ENCODE data around the gene FGF13. TPM values are rescaled to one million over a fixed set of nuclear protein-coding genes. Genes with fewer than 3 reads are reported as not detected.
A peak's percentile ranks its signal among the peaks of the same experiment; 100 is the strongest.

Gene FGF13
- total RNA-seq: 1 to 10 TPM in 2 of 4 donors, under 1 TPM in 2; 0.30 to 5.1 (median 0.90) TPM

DNA sequence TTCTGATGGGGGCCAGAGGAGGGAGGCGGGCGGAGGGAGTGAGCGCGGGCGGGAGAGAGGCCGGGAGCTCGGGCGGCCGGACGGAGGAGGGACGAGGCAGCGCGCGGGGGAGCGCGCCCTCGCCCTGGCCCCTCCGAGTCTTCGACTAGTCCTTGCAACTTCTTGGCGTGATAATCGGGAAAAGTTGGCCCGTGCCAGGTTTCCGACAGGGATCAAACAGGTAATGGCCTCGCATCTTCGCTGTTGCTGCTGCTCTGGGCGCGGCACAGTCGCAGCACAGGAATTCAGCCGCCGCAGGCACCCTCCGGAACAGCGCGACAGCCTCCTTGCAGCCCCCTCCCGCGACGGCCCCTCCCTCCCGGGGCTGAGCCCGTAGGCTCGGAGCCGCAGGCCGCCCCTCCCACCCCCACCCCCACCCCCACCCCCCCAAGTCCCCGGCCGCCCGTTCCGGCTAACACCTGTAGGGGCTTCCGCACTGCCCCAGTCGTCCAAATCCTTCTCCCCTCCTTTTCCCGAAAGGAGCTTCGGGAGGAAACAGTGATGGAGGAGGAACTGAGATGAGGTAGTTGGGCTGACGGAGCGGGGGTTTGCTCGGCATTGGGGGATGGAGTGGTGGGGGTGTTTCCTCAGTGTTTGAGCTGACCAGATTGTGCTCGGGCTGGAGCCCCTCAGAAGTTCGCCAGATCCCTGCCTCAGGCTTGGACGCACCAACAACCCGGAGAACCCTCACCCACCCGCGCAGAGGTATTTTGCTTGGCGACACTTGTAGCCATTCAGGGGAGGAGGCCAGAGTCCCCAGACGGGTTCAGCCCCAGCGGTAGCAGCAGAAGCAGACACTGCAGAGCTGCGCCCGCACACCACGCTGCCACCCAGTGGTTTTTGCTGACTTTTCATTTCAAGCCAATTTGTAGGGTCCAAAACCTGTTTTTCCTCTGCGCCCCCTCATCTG is at the start of gene FGF13:
Gene FGF13 (minus strand): TSS at position 319 of the 949 bp plus-strand sequence. CDS start 714 bp downstream, outside the sequence.
- TF ChIP-seq, protein P1, sequence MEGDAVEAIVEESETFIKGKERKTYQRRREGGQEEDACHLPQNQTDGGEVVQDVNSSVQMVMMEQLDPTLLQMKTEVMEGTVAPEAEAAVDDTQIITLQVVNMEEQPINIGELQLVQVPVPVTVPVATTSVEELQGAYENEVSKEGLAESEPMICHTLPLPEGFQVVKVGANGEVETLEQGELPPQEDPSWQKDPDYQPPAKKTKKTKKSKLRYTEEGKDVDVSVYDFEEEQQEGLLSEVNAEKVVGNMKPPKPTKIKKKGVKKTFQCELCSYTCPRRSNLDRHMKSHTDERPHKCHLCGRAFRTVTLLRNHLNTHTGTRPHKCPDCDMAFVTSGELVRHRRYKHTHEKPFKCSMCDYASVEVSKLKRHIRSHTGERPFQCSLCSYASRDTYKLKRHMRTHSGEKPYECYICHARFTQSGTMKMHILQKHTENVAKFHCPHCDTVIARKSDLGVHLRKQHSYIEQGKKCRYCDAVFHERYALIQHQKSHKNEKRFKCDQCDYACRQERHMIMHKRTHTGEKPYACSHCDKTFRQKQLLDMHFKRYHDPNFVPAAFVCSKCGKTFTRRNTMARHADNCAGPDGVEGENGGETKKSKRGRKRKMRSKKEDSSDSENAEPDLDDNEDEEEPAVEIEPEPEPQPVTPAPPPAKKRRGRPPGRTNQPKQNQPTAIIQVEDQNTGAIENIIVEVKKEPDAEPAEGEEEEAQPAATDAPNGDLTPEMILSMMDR (IDR thresholded peaks at IDR 0.05): no peak
- no peak for TF ChIP-seq POLR2A (IDR thresholded peaks at IDR 0.05)
- intact Hi-C loops (cut with DNase I): no loop called here
- Histone ChIP-seq H3K36me3 (no peaks in the 10 kb centered on the region), H3K27me3 (peaks cover 0 to 32% (median 0%) of the 10 kb centered on the region in 4 donors), H3K9me3 (no peaks in the 10 kb centered on the region), H3K4me1 (peaks cover 0 to 10% (median 0%) of the 10 kb centered on the region in 3 donors), H3K27ac (peak within 1 kb of the TSS in 2 of 4 donors; percentile 8 to 52), H3K4me3 (peak within 1 kb of the TSS; percentile 14 to 65 (median 45))
- DNase-seq: no peak
- 30% methylated on average over 11 of the region's 65 CpGs; no CpG with 5 or more reads in 1 of the 2 donors for WGBS, 2 donors

DNA sequence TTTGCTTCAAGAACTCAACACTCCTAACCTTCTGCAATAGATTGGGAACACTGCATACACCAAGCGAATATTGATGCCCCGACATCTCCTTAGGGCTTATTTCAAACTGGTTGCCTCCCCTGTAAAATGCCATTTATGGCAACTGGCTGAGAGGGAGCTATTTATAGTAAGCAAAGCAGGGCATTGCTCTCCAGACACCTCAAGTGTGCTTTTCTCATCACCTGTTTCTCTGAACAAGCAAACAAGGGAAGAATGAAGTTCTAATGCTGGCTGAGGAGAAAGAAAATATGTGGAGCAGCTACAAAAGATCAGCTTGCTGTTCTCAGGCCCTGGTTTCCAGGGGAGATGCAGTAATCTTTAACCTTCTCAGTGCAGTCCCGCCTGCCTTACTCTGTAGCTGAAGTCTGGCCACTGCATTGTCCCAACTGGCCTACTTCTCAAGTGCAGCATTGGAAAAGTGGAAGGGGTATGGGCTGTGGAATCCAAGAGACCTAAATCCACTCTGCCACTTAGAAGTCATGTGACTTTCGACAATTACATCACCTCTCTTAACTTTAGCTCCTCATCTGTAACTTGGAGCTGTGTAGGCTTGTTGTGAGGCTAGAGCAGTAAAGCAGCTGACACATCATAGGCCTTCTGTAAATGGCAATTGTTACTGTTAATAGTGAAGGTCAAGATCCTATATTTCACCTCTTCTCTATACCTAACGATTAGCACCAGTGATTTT is 47.9 kb upstream of the FGF13 start:
- no peak for DNase-seq
- Histone ChIP-seq H3K9me3 (no peaks in the 10 kb centered on the region), H3K4me1 (no peaks in the 10 kb centered on the region), H3K4me3 (no peak overlapping the region), H3K27me3 (no peaks in the 10 kb centered on the region), H3K36me3 (no peaks in the 10 kb centered on the region), H3K27ac (no peak overlapping the region)
- 63 to 68% methylated on average over 3 to 5 of the region's 5 CpGs for WGBS, 2 donors
- intact Hi-C loops (cut with DNase I): no loop called here
- TF ChIP-seq POLR2A (IDR thresholded peaks at IDR 0.05): no peak
- TF ChIP-seq, protein P1 (IDR thresholded peaks at IDR 0.05): no peak

DNA sequence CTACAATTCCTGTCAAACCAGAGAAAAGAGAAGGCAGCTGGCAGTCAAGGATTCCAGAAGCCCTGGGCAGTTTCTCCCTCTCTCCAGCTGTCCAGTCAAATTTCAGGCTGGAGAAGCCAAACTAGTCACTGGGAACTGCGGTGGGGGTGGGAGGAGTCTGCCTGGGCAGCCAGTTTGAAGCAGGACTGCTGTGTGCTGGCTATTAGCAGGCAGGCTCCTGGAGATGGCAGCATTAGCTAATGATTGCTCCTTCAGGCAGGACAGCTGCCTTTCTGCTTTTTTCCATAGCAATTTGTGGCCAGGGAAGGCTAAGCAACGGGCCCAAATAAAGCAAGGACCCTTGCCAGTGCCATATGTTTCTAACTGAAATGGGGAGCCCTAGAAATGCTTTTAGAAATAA is 44.7 kb upstream of the FGF13 start:
- Histone ChIP-seq H3K27ac (no peak overlapping the region), H3K4me1 (no peaks in the 10 kb centered on the region), H3K36me3 (no peaks in the 10 kb centered on the region), H3K4me3 (no peak overlapping the region), H3K9me3 (no peaks in the 10 kb centered on the region), H3K27me3 (no peaks in the 10 kb centered on the region)
- 17% methylated on average over 2 of the region's 2 CpGs; no CpG with 5 or more reads in 1 of the 2 donors for WGBS, 2 donors
- intact Hi-C loops (cut with DNase I): no loop called here
- no peak for DNase-seq
- no peak for TF ChIP-seq POLR2A (IDR thresholded peaks at IDR 0.05)
- TF ChIP-seq, protein P1 (IDR thresholded peaks at IDR 0.05): no peak

DNA sequence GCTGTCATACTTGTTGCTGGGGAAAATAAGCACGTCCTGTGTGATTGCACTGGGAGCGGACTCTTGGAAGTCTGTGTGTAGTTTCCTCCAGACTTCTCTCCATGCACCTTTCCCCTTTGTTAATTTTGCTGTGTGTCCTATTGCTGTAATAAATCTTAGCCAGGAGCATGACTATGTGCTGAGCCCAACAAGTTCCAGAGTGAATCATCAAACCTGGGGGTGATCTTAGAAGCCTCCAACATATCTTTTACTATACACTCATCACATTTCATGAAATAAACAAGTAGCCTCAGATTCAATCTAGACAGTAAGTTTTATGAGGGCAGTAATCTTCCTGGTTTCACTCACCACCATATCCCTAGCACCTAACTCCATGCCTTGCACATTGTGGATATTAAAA is 43.3 kb upstream of the FGF13 start:
- H3K9me3 ChIP-seq: no peaks in the 10 kb centered on the region
- DNase-seq: no peak
- intact Hi-C loops (cut with DNase I): no loop called here
- H3K4me3 ChIP-seq: no peak overlapping the region
- no peaks in the 10 kb centered on the region for H3K36me3 ChIP-seq
- no peak for TF ChIP-seq POLR2A (IDR thresholded peaks at IDR 0.05)
- TF ChIP-seq, protein P1 (IDR thresholded peaks at IDR 0.05): no peak
- H3K4me1 ChIP-seq: no peaks in the 10 kb centered on the region
- H3K27ac ChIP-seq: no peak overlapping the region
- H3K27me3 ChIP-seq: no peaks in the 10 kb centered on the region
- 61 to 72% methylated on average over 2 of the region's 2 CpGs for WGBS, 2 donors

Data from esophagus squamous epithelium (tissue), 5 donors.